K562 (cell line): ENCODE measurements around the gene RINT1. TPM values are rescaled to one million over a fixed set of nuclear protein-coding genes. Genes with fewer than 3 reads are reported as not detected.
A peak's percentile ranks its signal among the peaks of the same experiment; 100 is the strongest.

Source experiments
- CTBP1 ChIP-seq: fragments of 450-650 bp; IDR thresholded peaks from 2 replicates; pipeline ENCODE4 v1.6.1; 2016; ENCODE audit warnings: borderline replicate concordance
- ETS1 ChIP-seq: conservative IDR thresholded peaks from 2 replicates; pipeline ENCODE4 v1.6.1; 2011; ENCODE audit warnings: low read depth, mild to moderate bottlenecking, low read length; ENCODE audit not compliant: control insufficient read depth
- HDAC6 ChIP-seq: IDR thresholded peaks from 2 replicates; pipeline ENCODE4 v1.6.1; 2012; ENCODE audit warnings: low read depth, mild to moderate bottlenecking, control low read depth, inconsistent platforms, low read length, moderate library complexity
- NELFE ChIP-seq: IDR thresholded peaks from 2 replicates; pipeline ENCODE4 v1.6.1; 2011; ENCODE audit warnings: mild to moderate bottlenecking; ENCODE audit not compliant: insufficient read depth, insufficient read length
- NUFIP1 ChIP-seq: fragments of 450-650 bp; IDR thresholded peaks from 2 replicates; pipeline ENCODE4 v1.6.1; 2018; ENCODE audit not compliant: partially characterized antibody
- PTBP1 ChIP-seq: fragments of 200-400 bp; formaldehyde crosslinking; IDR thresholded peaks from 2 replicates; pipeline ENCODE4 v1.6.1; 2017; ENCODE audit warnings: low read depth, low read length
- ZNF695 ChIP-seq: fragments of 450-650 bp; formaldehyde crosslinking; IDR thresholded peaks from 2 replicates; pipeline ENCODE4 v1.4.0; 2020; ENCODE audit warnings: mild to moderate bottlenecking, moderate library complexity
- polyA plus RNA-seq, 8 experiments: library from polyadenylated mRNA; depleted of rRNA in 4 of 8; stranded (reverse) in 5 of 8; unstranded in 3 of 8; fragments of >200 nt; fragmentation: Nextera tagmentation in 2 of 8; fragmentation: Illumina TruSeq in 1 of 8; extraction: Ambion mirVana in 2 of 8; extraction: Trizol in 1 of 8; gene quantifications; 2 replicates each; pipeline versions ENCODE4 v1.2.1 to v1.2.3, GENCODE V29; 2011 to 2014; ENCODE audit warnings: inconsistent platforms in 1 of 8, missing spikeins in 1 of 8
- total RNA-seq, 7 experiments: library from RNA; depleted of rRNA in 6 of 7; stranded (reverse); fragments of >200 nt in 6 of 7; fragmentation: Illumina TruSeq in 2 of 7; extraction: Trizol in 2 of 7; gene quantifications; 2 replicates each; pipeline versions ENCODE4 v1.2.1 to v1.2.3, GENCODE V29; 2011 to 2021; ENCODE audit warnings: low replicate concordance in 1 of 7
- TF ChIP-seq, protein P1 (sequence below): fragments of 200-800 bp; sonication (Bioruptor generic); IDR thresholded peaks from 2 replicates; pipeline ENCODE4 v1.6.1; 2017; ENCODE audit warnings: missing genetic modification characterization, missing compliant biosample characterization
- TF ChIP-seq, protein P2 (sequence below), 2 experiments: IDR thresholded peaks in 1 of 2; conservative IDR thresholded peaks in 1 of 2; 2 replicates each; pipeline ENCODE4 v1.6.1; 2016; ENCODE audit warnings: low read depth in 2 of 2, mild to moderate bottlenecking in 1 of 2, missing compliant biosample characterization in 1 of 2, missing genetic modification characterization in 1 of 2, moderate library complexity in 1 of 2
- TF ChIP-seq, protein P3 (sequence below), 2 experiments: fragments of 450-650 bp; formaldehyde crosslinking in 1 of 2; IDR thresholded peaks; 2 replicates each; pipeline versions ENCODE4 v1.4.0 to v1.6.1; 2014 to 2020; ENCODE audit warnings: mild to moderate bottlenecking in 2 of 2, borderline replicate concordance in 1 of 2, low read depth in 1 of 2

The RINT1 gene
- total and polyA plus RNA-seq, 9 of the 15 experiments (the other 6 are each of a cell fraction or from before 2014, with no cell fraction given) = 21.3 to 74.3 (median 27.4) TPM

- TF ChIP-seq ETS1 = peak; percentile 91
- peak; percentile 91 for TF ChIP-seq CTBP1
- TF ChIP-seq, protein P1, sequence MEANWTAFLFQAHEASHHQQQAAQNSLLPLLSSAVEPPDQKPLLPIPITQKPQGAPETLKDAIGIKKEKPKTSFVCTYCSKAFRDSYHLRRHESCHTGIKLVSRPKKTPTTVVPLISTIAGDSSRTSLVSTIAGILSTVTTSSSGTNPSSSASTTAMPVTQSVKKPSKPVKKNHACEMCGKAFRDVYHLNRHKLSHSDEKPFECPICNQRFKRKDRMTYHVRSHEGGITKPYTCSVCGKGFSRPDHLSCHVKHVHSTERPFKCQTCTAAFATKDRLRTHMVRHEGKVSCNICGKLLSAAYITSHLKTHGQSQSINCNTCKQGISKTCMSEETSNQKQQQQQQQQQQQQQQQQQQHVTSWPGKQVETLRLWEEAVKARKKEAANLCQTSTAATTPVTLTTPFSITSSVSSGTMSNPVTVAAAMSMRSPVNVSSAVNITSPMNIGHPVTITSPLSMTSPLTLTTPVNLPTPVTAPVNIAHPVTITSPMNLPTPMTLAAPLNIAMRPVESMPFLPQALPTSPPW (CRISPR knock-in tag) = peak; percentile 63
- TF ChIP-seq NELFE = peak; percentile 27
- TF ChIP-seq, protein P2, sequence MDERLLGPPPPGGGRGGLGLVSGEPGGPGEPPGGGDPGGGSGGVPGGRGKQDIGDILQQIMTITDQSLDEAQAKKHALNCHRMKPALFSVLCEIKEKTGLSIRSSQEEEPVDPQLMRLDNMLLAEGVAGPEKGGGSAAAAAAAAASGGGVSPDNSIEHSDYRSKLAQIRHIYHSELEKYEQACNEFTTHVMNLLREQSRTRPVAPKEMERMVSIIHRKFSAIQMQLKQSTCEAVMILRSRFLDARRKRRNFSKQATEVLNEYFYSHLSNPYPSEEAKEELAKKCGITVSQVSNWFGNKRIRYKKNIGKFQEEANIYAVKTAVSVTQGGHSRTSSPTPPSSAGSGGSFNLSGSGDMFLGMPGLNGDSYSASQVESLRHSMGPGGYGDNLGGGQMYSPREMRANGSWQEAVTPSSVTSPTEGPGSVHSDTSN (CRISPR knock-in tag; IDR thresholded peaks at IDR 0.05; ENCODE audit: low read depth) = no peak
- TF ChIP-seq, protein P2 (tag; conservative IDR thresholded peaks at IDR 0.05; ENCODE audit: low read depth) = no peak
- peak; percentile 81 for TF ChIP-seq NUFIP1
- no peak for TF ChIP-seq ZNF695 (CRISPR knock-in tag)
- peak; percentile 88; the same call in 1 of the 2 replicates for TF ChIP-seq HDAC6
- TF ChIP-seq PTBP1 = peak; percentile 28; the same call in 1 of the 2 replicates
- TF ChIP-seq, protein P3, sequence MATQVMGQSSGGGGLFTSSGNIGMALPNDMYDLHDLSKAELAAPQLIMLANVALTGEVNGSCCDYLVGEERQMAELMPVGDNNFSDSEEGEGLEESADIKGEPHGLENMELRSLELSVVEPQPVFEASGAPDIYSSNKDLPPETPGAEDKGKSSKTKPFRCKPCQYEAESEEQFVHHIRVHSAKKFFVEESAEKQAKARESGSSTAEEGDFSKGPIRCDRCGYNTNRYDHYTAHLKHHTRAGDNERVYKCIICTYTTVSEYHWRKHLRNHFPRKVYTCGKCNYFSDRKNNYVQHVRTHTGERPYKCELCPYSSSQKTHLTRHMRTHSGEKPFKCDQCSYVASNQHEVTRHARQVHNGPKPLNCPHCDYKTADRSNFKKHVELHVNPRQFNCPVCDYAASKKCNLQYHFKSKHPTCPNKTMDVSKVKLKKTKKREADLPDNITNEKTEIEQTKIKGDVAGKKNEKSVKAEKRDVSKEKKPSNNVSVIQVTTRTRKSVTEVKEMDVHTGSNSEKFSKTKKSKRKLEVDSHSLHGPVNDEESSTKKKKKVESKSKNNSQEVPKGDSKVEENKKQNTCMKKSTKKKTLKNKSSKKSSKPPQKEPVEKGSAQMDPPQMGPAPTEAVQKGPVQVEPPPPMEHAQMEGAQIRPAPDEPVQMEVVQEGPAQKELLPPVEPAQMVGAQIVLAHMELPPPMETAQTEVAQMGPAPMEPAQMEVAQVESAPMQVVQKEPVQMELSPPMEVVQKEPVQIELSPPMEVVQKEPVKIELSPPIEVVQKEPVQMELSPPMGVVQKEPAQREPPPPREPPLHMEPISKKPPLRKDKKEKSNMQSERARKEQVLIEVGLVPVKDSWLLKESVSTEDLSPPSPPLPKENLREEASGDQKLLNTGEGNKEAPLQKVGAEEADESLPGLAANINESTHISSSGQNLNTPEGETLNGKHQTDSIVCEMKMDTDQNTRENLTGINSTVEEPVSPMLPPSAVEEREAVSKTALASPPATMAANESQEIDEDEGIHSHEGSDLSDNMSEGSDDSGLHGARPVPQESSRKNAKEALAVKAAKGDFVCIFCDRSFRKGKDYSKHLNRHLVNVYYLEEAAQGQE (IDR thresholded peaks at IDR 0.05; ENCODE audit: borderline replicate concordance) = peak; percentile 38
- TF ChIP-seq, protein P3 (CRISPR knock-in tag; IDR thresholded peaks at IDR 0.05; ENCODE audit: low read depth) = peak; percentile 79
These were observed at the start of gene RINT1 (continued) for GRCh38 chr7:105531792-105532671.
